Upper lobe of left lung (tissue), 4 donors: ENCODE data around the gene RAB40A.

Experiments
- CTCF ChIP-seq, 6 experiments: fragments of 450-650 bp in 4 of 6; fragments of 200-600 bp in 2 of 6; sonication (generic) in 2 of 6; IDR thresholded peaks; one replicate each; pipeline ENCODE4 v1.5.1; 2016 to 2019; ENCODE audit warnings: antibody characterized with exemption in 6 of 6
- POLR2A ChIP-seq, 4 donors: fragments of 450-650 bp; IDR thresholded peaks; one replicate each; pipeline ENCODE4 v1.5.1; 2016 to 2017; ENCODE audit warnings: antibody characterized with exemption in 4 of 4, mild to moderate bottlenecking in 2 of 4

GRCh38 chrX:103536071-103536470, 16.8 kb upstream of the RAB40A start:
- TF ChIP-seq CTCF (IDR thresholded peaks at IDR 0.05) (no peak), POLR2A (IDR thresholded peaks at IDR 0.05) (no peak)
